ENCODE results near the gene HOXA11. TPM values are rescaled to one million over a fixed set of nuclear protein-coding genes. Genes with fewer than 3 reads are reported as not detected.

HOXA11 gene
- total RNA-seq, 1 donor from 2014 or later: 9.8 TPM

DNA sequence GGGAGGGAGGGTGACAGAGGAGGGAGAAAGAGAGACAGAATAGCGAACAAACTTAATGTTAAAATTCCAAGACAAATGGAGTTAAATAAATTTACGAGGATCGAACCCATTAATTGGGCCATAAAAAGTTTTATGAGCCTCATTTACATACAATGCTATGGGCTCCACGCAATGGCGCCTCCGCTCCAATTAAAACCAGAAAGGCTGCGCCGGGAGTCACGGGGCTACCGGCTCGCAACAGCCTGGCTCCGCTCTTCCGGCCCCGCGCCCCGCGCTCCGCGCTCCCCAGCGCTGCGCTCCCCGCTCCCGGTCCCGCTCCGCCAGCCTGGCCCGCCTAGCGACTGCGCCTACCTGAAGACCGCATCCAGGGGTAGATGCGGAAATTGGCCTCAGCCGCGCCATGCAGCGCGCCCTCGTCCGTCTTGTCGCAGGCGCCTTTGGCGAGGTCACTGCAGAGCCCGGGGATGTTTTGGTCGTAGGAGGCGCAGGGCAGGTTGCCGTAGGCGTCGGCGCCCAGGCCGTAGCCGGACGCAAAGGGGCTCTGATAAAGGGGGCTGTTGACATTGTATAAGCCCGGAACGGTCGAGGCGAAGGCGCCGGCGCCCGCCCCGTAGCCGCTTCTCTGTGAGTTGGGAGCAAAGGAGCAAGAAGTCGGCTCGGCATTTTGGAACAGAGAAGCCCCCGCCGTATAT is 29.1 kb downstream of the HOXA11 start:
- H3K36me3 ChIP-seq: no peaks in the 10 kb centered on the region
- no peaks in the 10 kb centered on the region for H3K9me3 ChIP-seq
- no peak for DNase-seq (ENCODE audit: extremely low spot score in 2 of 2)
- H3K27me3 ChIP-seq: no peaks in the 10 kb centered on the region
- no peak for TF ChIP-seq POLR2A (IDR thresholded peaks at IDR 0.05)
- TF ChIP-seq POLR2AphosphoS5 (IDR thresholded peaks at IDR 0.05; ENCODE audit: insufficient read depth in 1 of 2, low read depth in 1 of 2): peak in 1 of 2 donors; percentile 52
- intact Hi-C loops (cut with DNase I): loop anchor here (10.0 kb wide), 1 partner anchor 951 kb away; the partner anchor contains the start of genes CBX3 and HNRNPA2B1
- H3K4me3 ChIP-seq: peak overlapping the region; percentile 46 to 53
- peak overlapping the region; percentile 74 for H3K27ac ChIP-seq
- H3K4me1 ChIP-seq: peaks cover 51% of the 10 kb centered on the region

DNA sequence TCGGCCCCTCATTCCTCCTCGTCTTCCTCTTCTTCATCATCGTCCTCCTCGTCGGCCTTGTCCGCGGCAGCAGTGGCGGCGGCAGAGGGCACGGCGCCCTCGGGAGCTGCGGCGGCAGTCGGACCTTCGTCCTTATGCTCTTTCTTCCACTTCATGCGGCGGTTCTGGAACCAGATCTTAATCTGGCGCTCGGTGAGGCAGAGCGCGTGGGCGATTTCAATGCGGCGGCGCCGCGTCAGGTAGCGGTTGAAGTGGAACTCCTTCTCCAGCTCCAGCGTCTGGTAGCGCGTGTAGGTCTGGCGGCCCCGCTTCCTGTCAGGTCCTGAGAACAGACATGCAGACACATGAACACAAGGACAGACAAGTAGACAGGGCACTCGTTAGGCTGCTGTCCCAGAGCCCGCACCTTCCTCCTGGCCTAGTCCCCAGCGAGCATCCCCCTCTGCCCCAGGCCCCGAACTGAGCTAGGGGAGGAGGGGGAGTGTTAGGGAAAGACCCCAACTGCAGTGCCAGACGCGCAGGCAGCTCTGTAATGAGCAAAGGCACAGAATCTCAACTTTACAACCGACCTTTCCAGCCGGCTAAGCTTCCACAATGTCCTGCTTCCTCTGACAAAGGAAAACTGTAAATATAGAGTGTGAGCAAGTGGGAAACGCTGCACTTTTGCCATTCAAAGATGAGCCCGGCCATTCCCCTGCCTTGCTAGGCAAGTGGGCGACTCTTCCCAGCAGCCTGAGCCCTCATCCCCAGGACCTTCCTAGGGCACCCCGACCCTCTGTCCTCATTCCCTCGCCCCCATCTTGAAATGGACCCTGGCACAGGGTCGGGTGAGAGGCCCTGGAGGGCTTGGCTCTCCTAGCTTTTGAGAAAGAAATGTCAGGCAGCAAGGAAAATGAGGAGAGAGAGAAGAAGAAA is 29.9 kb downstream of the HOXA11 start:
- intact Hi-C loops (cut with DNase I): loop anchor here (10.0 kb wide), 1 partner anchor 950 kb away; the partner anchor contains the start of genes CBX3 and HNRNPA2B1
- peak overlapping the region; percentile 74 for H3K27ac ChIP-seq
- H3K27me3 ChIP-seq: no peaks in the 10 kb centered on the region
- DNase-seq (ENCODE audit: extremely low spot score in 2 of 2): no peak
- H3K4me1 ChIP-seq: peaks cover 51% of the 10 kb centered on the region
- H3K9me3 ChIP-seq: no peaks in the 10 kb centered on the region
- no peaks in the 10 kb centered on the region for H3K36me3 ChIP-seq
- TF ChIP-seq POLR2A (IDR thresholded peaks at IDR 0.05) (no peak), POLR2AphosphoS5 (IDR thresholded peaks at IDR 0.05; ENCODE audit: insufficient read depth in 1 of 2, low read depth in 1 of 2) (no peak)
- TF ChIP-seq, protein P1, sequence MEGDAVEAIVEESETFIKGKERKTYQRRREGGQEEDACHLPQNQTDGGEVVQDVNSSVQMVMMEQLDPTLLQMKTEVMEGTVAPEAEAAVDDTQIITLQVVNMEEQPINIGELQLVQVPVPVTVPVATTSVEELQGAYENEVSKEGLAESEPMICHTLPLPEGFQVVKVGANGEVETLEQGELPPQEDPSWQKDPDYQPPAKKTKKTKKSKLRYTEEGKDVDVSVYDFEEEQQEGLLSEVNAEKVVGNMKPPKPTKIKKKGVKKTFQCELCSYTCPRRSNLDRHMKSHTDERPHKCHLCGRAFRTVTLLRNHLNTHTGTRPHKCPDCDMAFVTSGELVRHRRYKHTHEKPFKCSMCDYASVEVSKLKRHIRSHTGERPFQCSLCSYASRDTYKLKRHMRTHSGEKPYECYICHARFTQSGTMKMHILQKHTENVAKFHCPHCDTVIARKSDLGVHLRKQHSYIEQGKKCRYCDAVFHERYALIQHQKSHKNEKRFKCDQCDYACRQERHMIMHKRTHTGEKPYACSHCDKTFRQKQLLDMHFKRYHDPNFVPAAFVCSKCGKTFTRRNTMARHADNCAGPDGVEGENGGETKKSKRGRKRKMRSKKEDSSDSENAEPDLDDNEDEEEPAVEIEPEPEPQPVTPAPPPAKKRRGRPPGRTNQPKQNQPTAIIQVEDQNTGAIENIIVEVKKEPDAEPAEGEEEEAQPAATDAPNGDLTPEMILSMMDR (IDR thresholded peaks at IDR 0.05): no peak
- H3K4me3 ChIP-seq: peak overlapping the region; percentile 46 to 53

DNA sequence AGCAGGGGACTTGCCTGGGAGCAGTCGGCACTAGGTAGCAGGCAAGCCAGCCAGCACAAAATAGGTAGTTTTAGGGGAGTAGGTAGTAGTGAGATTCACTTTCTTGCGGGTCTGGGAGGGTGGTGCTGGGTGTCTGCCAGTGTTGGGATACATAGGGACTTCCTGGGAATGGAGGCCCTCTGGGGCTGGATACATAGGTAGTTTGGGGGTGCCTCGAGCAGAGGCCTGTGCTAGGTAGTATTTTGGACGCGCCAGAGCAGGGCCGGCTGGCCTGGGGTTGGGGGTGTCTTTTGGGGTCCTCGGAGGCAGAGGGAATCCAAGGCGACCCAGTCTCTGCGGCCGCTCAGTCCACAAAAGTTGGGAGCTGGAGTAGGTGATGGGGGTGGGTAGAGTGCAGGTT is 30.7 kb downstream of the HOXA11 start:
- H3K36me3 ChIP-seq: no peaks in the 10 kb centered on the region
- no peak for TF ChIP-seq POLR2A (IDR thresholded peaks at IDR 0.05)
- TF ChIP-seq POLR2AphosphoS5 (IDR thresholded peaks at IDR 0.05; ENCODE audit: insufficient read depth in 1 of 2, low read depth in 1 of 2): no peak
- TF ChIP-seq, protein P1 (IDR thresholded peaks at IDR 0.05): no peak
- H3K27me3 ChIP-seq: no peaks in the 10 kb centered on the region
- intact Hi-C loops (cut with DNase I): loop anchor here (10.0 kb wide), 1 partner anchor 950 kb away; the partner anchor contains the start of genes CBX3 and HNRNPA2B1
- H3K27ac ChIP-seq: no peak overlapping the region
- H3K9me3 ChIP-seq: no peaks in the 10 kb centered on the region
- peaks cover 53% of the 10 kb centered on the region for H3K4me1 ChIP-seq
- H3K4me3 ChIP-seq: no peak overlapping the region
- DNase-seq (ENCODE audit: extremely low spot score in 2 of 2): no peak

DNA sequence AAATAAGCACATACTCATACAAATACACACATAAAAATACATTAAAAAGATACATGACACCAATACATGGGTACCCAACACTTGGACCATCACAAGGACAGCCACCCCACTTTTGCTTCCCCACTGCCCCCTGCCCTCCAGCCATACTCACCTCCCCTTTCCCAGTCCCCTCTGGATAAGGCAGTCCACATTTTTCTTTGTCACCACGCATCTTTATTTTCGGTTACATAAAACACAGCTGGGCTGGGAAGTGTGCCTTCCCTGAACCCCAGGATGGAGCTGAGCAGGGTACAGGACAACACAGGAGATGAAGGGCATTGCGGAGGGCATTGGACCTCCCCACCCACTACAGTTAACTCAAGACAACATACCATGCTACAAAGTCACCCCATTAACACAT is 31.5 kb downstream of the HOXA11 start:
- Histone ChIP-seq H3K4me3 (no peak overlapping the region), H3K4me1 (peaks cover 61% of the 10 kb centered on the region), H3K27ac (no peak overlapping the region), H3K36me3 (no peaks in the 10 kb centered on the region), H3K9me3 (no peaks in the 10 kb centered on the region), H3K27me3 (no peaks in the 10 kb centered on the region)
- intact Hi-C loops (cut with DNase I): loop anchor here (10.0 kb wide), 1 partner anchor 949 kb away; the partner anchor contains the start of genes CBX3 and HNRNPA2B1
- TF ChIP-seq POLR2A (IDR thresholded peaks at IDR 0.05) (no peak), POLR2AphosphoS5 (IDR thresholded peaks at IDR 0.05; ENCODE audit: insufficient read depth in 1 of 2, low read depth in 1 of 2) (no peak)
- TF ChIP-seq, protein P1 (IDR thresholded peaks at IDR 0.05): no peak
- no peak for DNase-seq (ENCODE audit: extremely low spot score in 2 of 2)

DNA sequence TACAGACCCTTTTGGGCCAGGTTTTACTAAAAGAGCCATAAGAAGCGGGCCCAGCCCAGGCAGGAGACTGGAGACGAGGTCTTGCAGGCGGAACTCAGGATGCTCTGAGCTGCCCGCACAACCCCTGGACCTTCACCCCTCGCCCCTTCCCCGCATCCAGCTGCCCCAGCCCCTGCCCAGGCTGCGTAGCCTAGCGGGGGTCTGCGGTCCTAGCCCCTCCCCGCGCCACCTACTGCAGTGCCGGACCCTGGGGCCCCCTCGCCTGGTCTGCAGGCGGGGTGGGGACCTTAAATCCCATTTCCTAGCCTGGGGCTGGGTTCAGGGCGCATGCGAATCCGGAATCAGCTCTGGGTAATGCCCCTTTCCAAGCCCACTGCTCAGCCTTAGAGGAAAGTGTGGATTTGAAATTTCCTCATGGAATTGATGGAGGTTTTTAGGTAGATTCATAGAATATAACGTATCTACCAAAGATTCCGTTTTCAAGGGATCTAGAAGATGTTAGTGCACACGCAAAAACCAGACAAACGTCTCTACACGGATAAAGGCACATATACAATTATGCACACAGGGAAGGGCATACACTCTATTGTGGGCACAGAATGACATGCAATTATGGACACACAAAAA is 32.1 kb downstream of the HOXA11 start:
- intact Hi-C loops (cut with DNase I): loop anchor here (10.0 kb wide), 1 partner anchor 948 kb away; the partner anchor contains the start of genes CBX3 and HNRNPA2B1
- no peak for TF ChIP-seq POLR2A (IDR thresholded peaks at IDR 0.05)
- TF ChIP-seq, protein P1 (IDR thresholded peaks at IDR 0.05): no peak
- no peak for TF ChIP-seq POLR2AphosphoS5 (IDR thresholded peaks at IDR 0.05; ENCODE audit: insufficient read depth in 1 of 2, low read depth in 1 of 2)
- H3K27me3 ChIP-seq: no peaks in the 10 kb centered on the region
- H3K27ac ChIP-seq: peak overlapping the region; percentile 84
- peaks cover 67% of the 10 kb centered on the region for H3K4me1 ChIP-seq
- H3K36me3 ChIP-seq: no peaks in the 10 kb centered on the region
- peak overlapping the region; percentile 49 to 57 for H3K4me3 ChIP-seq
- no peaks in the 10 kb centered on the region for H3K9me3 ChIP-seq
- no peak for DNase-seq (ENCODE audit: extremely low spot score in 2 of 2)

Measured in vagina (tissue), 2 donors.